Measurements from ENCODE around the gene PIGQ.

PIGQ gene

GRCh38 chr16:610513-611381, 41.0 kb downstream of the PIGQ start:
- peak; percentile 68 for DNase-seq

GRCh38 chr16:615122-615521, 45.4 kb downstream of the PIGQ start:
- DNase-seq: peak; percentile 49

GRCh38 chr16:616733-617586, 47.2 kb downstream of the PIGQ start:
- DNase-seq: no peak

- no peak for DNase-seq
Observed at GRCh38 chr16:617855-618254, 48.1 kb downstream of the PIGQ start.

- DNase-seq: no peak
Observed at GRCh38 chr16:619476-620100, 49.8 kb downstream of the PIGQ start.

GRCh38 chr16:620700-621525, 51.1 kb downstream of the PIGQ start:
- DNase-seq: no peak

- no peak for DNase-seq
Observed at GRCh38 chr16:621526-622105, 51.8 kb downstream of the PIGQ start.

- no peak for DNase-seq
Observed at GRCh38 chr16:622920-623280, 53.1 kb downstream of the PIGQ start.

GRCh38 chr16:624526-625070, 54.8 kb downstream of the PIGQ start:
- DNase-seq: no peak

- no peak for DNase-seq
Observed at GRCh38 chr16:625117-625976, 55.6 kb downstream of the PIGQ start.

- no peak for DNase-seq
Observed at GRCh38 chr16:625977-626765, 56.4 kb downstream of the PIGQ start.

- no peak for DNase-seq
Observed at GRCh38 chr16:626787-627453, 57.2 kb downstream of the PIGQ start.

- DNase-seq: no peak
Observed at GRCh38 chr16:627454-628239, 57.9 kb downstream of the PIGQ start.

GRCh38 chr16:628321-629061, 58.7 kb downstream of the PIGQ start:
- no peak for DNase-seq

GRCh38 chr16:629185-629832, 59.5 kb downstream of the PIGQ start:
- peak; percentile 85 for DNase-seq

GRCh38 chr16:629833-630248, 60.1 kb downstream of the PIGQ start:
- DNase-seq: no peak

GRCh38 chr16:630249-630814, 60.6 kb downstream of the PIGQ start:
- DNase-seq: peak; percentile 61

Measured in eye (tissue), 1 donor.